GM21515 (cell line): Measurements from ENCODE around the gene ANKS1B.
A peak's percentile ranks its signal among the peaks of the same experiment; 100 is the strongest.
"Not testable (repeated sequence)": the region's sequence is repeated elsewhere in the genome, so short reads cannot be mapped to it uniquely, and the experiment has no call there.

Experiments
- ATAC-seq: cut with Tn5 transposase; IDR thresholded peaks from one replicate; pipeline ENCODE4 v1.9.1; 2021; ENCODE audit not compliant: unreplicated experiment

The ANKS1B gene

DNA sequence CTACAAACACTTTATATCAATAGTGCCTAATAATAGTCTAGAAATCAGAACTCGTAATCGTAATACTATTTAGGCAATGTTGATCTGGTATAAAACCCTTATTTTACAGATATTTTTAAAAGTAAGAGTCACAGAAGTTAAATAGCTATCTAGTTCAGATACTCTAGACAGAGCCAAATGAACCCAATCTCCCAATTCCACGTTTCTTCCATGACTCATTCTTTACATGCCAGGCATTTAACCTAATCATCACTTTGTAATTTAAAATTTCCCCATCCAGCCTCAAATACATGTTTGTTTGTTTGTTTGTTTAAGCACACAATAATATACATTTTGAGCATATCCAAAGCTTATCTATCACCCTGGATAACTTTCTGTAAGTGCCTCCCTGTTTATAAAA, 373.6 kb downstream of the ANKS1B start:
- ATAC-seq = no peak

DNA sequence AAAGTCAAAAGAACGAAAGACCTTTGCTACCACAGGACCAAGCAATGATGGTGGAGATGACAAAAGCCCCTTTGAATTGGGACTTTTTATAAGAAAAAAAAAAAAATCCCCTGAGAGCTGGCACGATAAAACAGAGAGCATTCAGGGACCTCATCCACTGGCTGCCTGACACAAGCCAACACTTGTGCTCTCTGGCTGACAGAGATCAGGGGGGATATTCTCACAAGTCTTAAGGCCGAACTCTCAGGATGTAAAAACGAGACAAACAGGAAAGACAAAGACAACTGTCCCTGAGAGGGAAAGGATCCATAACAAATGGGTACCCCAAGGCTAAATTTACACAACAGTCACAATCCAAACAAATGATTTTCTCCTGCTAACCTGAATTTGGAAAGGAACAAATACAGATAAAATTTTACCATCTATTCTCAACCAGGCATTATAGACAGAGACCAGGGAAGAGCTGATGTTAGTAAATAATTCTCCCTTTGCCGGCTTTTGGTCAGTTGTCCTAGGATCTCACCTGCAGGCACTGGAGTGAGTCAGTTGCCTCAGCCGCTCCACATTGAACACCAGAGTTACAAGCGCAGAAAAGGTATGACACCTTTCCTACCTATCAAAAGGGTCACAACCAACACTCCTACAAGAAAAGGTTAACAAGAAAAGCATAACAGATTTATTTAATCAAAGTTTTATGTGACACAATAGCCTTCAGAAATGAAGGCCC, 375.1 kb downstream of the ANKS1B start:
- no peak for ATAC-seq

DNA sequence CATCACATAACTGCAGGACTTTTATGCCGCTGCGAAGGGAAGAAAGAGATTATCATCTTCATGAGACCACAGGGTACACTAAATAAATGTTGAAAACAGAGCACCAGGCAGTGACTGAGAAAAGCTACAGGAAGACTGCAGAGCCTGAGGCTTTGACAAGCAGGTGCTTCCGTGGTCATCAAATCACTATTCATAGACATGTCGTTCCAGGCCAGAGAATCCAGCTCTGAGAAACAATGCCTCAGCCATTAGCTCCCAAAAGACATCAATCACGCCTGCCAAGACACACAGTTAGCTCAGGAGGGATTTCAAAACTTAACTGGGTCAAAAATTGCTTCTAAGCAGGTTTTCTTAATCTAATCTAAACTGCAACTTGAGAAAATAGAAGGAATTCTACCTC, 384.3 kb downstream of the ANKS1B start:
- peak; percentile 89 for ATAC-seq

DNA sequence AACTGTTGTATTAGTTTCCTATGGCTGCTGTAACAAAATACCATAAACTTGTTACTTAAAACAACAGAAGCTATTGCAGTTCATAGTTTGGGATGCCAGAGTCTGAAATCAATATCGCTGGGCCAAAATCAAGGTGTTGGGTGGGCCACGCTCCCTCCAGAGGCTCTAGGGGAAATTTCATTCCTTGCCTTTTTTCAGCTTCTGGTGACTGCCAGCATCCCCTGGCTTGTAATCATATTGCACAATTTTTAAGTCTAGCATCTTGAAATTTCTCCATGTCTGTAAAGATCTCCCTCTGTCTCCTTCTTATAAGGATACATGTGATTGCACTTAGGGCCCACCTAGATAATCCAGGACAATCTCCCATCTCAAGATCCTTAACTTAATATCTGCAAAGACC, 386.0 kb downstream of the ANKS1B start:
- ATAC-seq = no peak

DNA sequence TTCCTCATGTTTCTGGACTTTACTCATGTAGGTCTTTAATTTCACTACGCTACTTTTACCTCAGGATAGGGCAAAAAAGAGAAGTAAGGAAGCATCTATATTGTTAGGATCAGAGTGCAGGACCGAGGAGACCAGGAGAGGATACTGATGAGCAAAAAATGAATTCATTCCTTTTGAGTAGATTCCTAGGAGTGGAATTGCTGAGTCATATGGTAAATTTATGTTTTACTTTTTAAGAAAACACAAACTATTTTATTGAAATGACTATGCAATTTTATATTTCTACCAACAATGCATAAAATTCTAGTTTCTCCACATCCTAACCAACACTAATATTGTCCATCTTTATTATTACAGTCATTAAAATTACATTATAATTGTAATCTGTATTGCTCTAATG, 388.0 kb downstream of the ANKS1B start:
- ATAC-seq = no peak

DNA sequence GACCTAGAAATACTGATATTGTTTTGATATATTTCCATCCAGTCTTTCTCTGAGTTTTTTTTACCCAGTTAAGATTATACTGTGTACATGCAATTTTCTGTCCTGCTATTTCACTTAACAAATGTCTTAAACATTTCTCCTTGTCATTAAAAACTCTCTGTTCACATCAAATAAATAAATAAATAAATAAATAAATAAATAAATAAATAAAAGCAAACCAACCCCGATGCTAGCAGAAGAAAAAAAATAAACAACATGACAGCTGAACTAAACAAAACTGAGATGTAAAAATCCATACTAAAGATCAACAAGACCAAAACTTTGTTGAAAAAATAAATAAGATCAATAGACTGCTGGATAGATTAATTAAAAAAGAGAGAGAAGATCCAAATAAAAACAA, 407.6 kb downstream of the ANKS1B start:
- ATAC-seq = not testable (repeated sequence)

DNA sequence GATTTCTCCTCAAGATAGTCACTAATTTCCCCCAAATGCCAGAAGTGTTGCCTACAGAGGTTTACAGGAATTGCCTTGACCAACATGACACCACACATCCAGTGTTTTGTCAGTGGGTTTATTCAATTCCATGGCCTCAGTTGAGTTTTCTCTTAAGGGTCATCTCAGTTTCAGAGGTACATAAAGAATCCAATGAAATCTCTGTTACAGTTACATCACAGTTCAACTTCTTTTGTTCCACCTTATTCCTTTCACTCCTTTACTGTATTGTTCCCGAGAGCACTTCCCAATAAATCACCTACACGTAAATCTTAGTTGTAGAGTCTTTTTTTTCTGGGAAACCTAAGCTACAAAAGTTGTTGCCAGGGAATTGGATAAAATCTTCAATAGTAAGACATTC, 410.8 kb downstream of the ANKS1B start:
- no peak for ATAC-seq

DNA sequence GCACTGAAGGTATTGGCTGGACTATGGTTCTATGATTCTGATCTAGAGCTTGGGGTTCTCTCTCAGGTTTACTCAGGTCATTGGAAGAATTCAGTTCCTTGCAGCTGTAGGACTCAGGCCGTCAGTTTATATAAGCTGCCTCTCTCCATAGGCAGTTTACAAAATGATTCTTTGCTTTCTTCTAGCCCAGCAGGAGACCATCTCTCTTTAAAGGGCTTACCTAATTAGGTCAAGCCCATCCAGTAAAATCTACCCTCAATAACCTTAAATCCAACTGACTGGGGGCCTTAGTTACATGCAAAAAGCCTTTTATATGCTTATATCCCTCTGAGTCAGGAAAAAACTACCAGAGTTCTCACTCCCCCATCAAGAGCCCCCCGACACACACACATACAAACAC, 417.7 kb downstream of the ANKS1B start:
- no peak for ATAC-seq

DNA sequence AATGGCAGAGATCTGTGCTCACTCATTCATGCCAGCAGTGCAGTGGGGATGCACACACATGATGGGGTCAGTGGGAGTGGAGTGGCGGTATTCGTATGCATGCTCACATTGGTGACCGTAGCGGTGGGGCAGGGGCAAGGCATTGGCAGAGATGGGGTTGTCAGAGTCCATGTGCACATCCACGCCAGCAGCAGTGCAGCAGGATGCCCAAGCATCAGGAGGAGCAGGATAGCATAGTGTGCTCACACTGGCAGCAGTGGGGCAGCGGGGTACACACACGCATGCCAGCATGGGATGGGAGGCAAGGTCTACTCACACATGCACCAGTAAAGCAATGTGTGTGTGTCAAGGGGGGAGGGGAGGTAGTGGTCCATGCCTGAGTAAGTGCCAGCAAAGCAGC, 426.6 kb downstream of the ANKS1B start:
- ATAC-seq = no peak

DNA sequence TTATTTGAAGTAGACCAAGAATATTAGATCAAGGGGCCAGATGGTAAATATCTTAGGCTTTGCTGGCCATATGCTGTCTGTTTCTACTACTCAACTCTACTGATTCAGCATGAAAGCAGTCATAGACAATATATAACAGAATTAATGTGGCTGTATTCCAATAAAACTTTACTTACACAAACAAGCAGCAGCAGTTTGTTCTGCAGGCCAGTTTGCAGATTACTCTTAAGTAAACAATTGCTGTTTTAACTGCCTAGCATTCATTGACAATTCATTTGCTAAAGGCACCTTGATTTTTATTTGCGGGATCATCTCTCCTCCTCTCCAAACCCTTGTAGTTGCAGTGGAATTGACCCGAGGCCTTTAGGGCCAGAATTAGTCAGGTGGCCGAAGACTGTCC, 431.3 kb downstream of the ANKS1B start:
- ATAC-seq = no peak

DNA sequence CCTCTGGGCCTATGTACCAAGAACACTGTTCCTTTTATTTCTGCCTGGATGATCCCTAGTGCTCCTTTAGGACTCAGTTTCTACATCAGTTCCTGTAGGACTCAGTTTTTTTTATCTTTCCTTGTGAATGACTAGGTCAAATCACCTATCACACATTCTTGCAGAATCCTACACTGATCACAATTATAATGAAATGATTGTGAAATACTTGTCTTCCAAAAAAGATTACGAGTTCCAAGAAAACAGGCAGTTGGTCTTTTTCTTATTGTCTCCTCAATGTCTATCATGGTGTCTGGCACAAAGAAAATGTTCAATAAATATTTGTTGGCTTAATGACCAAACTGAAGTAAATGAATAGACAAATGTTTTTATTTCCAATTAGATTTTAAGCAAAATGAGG, 432.7 kb downstream of the ANKS1B start:
- no peak for ATAC-seq

DNA sequence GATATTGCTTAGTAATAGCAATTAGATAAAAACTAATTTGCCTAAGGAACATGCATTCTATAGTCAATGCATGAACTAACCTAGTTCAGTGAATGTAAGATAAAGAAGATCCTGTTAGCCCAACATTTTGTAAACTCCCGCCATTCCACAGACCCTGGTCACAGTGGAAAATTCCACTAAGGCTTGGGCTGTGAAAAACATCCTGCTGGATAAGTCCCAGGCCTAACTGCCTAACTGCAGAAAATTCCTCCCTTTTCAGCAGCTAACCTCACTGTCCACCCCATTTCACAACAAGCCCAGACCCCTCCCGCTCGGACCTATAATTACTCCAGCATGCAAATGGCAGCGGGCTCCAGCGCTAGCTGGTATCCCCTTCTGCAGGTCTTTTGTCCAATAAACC, 435.1 kb downstream of the ANKS1B start:
- ATAC-seq = no peak

DNA sequence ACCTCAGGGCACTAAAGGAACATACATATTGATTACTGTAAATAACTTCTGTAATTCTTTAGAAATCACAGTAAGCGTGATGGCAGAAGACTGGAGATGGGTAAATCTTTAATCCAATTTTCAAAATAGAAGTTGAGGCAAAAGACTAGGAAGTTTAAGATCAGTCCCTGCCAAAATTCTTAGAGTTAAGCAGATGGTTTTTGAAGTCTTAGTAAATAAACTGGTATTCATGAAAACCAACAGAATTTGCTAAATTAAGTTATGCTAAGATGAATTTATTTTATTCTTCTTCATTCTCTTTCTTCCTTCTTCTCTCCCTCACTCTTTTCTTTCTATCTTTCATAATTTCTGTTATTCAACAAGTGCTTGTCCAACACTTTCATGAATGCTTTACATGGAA, 435.5 kb downstream of the ANKS1B start:
- ATAC-seq = no peak

DNA sequence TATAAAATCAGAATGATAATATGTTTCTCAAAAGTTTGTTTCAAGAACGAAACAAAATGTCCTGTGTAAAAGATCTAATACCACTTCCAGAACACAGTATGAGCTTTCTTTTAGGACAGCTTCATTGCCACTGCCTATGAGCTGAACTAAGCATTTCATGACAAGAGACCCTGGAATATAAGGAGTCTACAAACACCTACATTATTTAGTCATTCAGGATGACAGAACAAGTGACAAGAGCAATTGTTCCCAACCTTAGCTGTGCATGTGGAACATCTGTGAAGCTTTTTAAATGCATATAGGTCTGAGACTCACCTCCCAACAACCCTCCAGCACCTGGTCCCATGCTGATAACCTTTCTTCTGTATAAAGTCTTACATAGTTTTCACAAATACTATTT, 440.3 kb downstream of the ANKS1B start:
- no peak for ATAC-seq

DNA sequence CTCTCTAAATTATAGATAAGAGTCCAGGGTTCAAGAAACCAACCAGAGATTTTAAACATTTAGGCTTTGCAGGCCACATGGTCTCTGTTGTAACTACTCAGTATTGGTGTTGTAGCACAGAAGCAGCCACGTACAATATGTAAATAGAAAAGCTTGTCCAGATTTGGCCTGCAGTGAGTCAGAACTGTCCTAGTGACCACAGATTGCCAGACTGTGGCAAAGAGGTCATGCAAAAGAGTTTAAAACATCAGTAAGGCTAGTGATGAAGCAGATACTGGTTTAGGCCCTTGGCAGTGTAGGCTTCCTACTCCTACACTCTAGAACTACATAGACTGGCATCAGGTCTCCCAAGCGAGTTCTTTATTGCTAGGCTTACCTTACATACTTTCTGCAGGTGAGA, 454.8 kb downstream of the ANKS1B start:
- ATAC-seq = peak; percentile 92

DNA sequence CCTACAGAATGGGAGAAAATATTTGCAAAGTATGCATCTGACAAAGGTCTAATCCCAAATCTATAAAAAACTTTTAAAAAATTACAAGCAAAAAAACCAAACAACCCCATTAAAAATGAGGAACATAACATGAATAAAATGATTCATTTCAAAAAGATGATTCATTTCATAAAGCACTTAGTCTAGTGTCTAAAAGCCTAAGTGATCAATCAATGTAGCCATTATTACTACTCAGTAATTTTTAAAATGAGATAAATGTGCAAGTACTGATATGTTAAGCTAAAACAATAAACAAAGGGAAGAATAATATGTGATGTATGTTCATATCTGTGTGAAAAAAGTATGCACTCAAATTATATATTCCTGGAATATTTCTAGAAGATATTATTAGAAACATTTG, 456.3 kb downstream of the ANKS1B start:
- no peak for ATAC-seq

DNA sequence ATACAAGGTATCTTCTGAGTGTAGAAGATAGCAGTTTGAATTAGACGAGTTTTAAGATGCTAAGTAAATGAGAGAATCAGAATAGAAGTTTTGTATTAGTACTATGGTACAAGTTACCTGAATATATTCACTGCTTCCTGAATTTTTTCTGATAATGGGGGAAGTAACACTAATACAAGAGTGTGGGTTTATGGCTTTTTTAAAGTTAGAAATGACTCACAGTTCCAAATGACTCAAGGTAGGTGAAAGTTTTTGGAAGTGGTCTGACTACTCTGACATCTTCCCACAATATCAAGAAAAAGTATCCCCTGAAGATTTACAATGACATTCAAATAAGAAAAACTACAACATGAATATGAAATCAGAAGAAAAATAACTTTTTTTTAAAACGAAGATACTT, 460.9 kb downstream of the ANKS1B start:
- ATAC-seq = no peak

DNA sequence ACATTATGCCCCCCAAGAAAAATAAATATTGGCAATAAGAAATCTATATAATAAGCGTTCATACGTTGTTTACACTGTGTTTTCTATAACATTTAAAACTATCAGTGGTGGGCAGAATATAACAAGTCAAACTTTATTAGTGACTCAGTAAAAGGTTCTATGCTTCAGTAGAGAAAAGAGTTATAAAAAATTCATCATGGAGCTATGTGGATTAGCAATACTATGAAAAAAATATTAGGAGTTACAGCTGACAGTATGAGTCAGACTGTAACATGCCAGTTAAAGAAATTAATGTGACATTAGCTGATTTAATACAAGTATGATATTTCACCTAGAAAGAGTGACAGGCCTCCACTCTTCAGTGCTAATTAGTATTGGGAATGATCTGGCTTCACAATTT, 462.3 kb downstream of the ANKS1B start:
- ATAC-seq = no peak

DNA sequence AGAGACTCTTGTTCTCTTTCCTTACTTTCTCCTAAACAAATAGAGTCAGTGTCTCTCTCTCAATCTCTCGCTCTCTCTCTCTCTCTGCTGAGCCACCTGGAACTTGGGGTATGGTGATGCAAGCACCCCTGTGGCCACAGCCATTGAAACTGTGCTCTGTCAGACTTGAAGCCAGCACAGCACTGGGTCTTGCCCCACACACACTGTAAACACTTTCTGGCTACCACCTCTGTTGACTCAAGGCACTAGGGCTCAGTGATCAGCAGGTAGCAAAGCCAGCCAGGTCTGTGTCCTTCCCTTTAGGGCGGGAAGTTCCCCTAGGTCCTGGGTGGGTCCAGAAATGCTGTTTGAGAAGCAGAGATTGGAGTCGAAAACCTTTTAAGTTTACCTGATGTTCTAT, 463.1 kb downstream of the ANKS1B start:
- no peak for ATAC-seq

DNA sequence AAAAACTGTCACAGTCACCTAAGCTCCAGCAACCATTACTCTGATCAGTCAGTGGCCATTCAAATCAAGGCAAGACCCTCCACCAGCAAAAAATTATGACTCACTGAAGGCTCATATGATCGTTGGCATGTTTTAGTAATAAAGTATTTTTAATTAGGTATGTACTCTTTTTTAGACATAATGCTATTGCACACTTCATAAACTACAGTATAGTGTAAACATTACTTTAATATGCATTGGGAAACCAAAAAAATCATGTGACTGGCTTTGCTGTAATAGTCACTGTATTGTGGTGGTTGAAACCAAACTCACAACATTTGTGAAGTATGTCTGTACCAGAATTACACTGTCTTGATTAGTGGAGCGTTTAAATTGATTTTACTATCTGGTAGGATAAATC, 471.7 kb downstream of the ANKS1B start:
- ATAC-seq = no peak

DNA sequence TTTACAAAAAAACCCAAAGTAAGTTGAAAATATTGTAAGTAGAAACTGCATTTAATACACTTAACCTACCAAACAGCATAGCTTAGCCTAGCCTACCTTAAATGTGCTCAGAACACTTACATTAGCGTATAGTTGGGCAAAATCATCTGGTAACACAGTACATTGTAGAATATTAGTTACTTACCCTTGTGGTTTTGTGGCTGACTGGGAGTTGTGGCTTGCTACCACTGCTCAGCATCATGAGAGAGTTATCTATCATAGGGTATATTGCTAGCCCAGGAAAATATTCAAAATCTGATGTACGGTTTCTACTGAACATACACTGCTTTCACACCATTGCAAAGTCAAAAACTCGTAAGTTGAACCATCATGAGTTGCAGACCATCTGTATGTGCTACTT, 478.9 kb downstream of the ANKS1B start:
- ATAC-seq = no peak

DNA sequence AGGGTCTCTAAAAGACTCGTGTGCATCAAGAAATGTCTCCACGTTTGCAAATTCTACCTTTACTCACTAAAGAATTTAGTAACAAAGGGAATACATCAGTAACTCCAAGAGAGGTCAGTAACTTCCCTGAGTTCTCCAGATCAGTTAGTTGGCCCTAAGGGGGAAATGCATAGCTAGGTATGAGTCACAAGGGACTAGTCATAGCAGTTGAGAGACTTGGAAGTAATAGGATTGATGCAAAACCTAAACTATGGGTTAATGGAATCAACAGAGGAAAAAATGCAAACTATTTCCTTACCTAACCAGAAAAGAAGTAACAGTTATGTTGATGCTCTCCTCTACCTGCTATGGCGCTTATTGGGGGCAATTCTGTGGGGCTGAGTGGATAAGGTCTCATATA, 486.0 kb downstream of the ANKS1B start:
- ATAC-seq = no peak

DNA sequence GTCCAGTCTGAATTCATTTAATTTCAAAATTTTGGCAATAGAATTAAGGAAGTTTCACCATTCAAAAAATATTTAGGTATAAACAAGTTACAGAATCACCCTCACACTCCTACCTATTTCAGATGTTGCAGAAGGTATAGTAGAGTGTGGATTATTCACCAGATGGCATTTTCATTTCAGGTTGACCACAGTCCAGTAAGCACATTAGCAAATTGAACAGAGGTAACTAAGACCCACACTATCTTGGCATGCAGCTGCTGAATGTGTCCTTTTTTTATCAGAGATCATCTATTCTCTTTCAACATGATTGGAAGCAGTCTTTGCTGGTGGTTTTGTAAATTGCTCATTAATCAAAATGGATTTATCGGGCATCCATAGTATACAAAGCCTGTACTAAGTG, 488.9 kb downstream of the ANKS1B start:
- ATAC-seq = no peak

DNA sequence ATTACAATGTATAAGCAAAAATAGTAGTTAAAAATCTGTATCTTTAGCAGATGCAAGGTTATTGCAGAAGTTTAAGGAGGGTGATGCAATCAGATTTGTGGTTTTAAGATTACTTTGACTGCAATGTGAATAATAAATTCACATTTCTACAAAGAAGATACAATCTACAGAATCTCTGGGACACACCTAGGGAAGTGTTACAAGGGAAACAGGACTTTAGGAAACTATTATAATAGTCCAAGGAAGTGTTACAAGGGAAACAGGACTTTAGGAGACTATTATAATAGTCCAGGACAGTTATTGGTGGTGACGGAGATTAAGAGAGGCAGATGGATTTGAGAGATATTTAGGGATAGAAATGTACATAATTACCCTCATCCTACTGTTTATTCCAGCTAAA, 491.5 kb downstream of the ANKS1B start:
- no peak for ATAC-seq
